ENCODE data around the gene ANO2. TPM values are rescaled to one million over a fixed set of nuclear protein-coding genes. Genes with fewer than 3 reads are reported as not detected.

The ANO2 gene
- total and polyA plus RNA-seq, 2 experiments from 2014 or later: 2.3 to 4.6 TPM

DNA sequence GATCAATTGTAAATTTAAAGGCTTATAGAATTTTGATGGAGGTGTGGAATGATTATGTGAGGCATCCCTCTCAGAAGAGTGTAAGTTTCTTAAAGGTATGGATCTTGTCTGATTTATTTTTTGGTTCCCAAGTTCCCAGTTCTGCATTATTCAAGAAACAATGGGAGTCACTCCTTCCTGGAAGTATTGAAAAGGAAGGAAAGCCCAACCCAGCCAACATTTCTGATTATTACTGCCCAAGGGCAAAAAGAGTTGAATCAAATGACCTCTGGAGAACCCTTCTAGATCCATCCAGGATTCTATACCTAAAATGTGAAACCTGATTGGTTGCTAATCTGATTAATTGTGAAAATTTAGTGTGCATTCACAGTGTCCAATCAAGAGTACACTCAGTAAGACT lies 166.2 kb downstream of the ANO2 start (continued):
- TF ChIP-seq, protein P1, sequence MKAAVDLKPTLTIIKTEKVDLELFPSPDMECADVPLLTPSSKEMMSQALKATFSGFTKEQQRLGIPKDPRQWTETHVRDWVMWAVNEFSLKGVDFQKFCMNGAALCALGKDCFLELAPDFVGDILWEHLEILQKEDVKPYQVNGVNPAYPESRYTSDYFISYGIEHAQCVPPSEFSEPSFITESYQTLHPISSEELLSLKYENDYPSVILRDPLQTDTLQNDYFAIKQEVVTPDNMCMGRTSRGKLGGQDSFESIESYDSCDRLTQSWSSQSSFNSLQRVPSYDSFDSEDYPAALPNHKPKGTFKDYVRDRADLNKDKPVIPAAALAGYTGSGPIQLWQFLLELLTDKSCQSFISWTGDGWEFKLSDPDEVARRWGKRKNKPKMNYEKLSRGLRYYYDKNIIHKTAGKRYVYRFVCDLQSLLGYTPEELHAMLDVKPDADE (IDR thresholded peaks at IDR 0.05): no peak
- TF ChIP-seq, protein P2, sequence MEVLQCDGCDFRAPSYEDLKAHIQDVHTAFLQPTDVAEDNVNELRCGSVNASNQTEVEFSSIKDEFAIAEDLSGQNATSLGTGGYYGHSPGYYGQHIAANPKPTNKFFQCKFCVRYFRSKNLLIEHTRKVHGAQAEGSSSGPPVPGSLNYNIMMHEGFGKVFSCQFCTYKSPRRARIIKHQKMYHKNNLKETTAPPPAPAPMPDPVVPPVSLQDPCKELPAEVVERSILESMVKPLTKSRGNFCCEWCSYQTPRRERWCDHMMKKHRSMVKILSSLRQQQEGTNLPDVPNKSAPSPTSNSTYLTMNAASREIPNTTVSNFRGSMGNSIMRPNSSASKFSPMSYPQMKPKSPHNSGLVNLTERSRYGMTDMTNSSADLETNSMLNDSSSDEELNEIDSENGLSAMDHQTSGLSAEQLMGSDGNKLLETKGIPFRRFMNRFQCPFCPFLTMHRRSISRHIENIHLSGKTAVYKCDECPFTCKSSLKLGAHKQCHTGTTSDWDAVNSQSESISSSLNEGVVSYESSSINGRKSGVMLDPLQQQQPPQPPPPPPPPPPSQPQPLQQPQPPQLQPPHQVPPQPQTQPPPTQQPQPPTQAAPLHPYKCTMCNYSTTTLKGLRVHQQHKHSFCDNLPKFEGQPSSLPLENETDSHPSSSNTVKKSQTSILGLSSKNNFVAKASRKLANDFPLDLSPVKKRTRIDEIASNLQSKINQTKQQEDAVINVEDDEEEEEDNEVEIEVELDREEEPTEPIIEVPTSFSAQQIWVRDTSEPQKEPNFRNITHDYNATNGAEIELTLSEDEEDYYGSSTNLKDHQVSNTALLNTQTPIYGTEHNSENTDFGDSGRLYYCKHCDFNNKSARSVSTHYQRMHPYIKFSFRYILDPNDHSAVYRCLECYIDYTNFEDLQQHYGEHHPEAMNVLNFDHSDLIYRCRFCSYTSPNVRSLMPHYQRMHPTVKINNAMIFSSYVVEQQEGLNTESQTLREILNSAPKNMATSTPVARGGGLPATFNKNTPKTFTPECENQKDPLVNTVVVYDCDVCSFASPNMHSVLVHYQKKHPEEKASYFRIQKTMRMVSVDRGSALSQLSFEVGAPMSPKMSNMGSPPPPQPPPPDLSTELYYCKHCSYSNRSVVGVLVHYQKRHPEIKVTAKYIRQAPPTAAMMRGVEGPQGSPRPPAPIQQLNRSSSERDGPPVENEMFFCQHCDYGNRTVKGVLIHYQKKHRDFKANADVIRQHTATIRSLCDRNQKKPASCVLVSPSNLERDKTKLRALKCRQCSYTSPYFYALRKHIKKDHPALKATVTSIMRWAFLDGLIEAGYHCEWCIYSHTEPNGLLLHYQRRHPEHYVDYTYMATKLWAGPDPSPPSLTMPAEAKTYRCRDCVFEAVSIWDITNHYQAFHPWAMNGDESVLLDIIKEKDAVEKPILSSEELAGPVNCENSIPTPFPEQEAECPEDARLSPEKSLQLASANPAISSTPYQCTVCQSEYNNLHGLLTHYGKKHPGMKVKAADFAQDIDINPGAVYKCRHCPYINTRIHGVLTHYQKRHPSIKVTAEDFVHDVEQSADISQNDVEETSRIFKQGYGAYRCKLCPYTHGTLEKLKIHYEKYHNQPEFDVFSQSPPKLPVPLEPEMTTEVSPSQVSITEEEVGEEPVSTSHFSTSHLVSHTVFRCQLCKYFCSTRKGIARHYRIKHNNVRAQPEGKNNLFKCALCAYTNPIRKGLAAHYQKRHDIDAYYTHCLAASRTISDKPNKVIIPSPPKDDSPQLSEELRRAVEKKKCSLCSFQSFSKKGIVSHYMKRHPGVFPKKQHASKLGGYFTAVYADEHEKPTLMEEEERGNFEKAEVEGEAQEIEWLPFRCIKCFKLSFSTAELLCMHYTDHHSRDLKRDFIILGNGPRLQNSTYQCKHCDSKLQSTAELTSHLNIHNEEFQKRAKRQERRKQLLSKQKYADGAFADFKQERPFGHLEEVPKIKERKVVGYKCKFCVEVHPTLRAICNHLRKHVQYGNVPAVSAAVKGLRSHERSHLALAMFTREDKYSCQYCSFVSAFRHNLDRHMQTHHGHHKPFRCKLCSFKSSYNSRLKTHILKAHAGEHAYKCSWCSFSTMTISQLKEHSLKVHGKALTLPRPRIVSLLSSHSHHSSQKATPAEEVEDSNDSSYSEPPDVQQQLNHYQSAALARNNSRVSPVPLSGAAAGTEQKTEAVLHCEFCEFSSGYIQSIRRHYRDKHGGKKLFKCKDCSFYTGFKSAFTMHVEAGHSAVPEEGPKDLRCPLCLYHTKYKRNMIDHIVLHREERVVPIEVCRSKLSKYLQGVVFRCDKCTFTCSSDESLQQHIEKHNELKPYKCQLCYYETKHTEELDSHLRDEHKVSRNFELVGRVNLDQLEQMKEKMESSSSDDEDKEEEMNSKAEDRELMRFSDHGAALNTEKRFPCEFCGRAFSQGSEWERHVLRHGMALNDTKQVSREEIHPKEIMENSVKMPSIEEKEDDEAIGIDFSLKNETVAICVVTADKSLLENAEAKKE (CRISPR knock-in tag; IDR thresholded peaks at IDR 0.05): no peak

DNA sequence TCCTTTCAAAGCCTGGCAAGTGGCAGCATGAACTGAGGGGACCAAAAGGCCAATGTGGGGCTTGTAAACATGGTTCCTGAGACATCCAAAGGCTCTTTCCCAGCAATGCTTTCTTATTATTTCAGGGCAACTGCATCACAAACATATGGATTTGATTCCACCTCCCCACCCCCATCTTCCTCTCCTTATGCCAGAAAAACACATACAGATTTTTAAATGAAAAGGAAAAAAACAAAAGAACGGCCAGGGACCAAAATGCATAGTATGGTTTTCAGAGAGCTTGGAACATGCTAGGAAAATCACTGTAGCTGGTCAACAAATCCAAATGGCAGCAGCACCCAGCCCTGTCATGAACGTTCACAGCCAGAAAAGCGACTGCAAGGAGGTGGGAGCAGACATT lies 167.6 kb downstream of the ANO2 start:
- Histone ChIP-seq H4K20me1 (replicated peaks; ENCODE audit: insufficient read depth) (no peaks in the 10 kb centered on the region), H3K9me2 (ENCODE audit: insufficient read depth) (peaks cover 18% of the 10 kb centered on the region; the same call in 1 of the 2 replicates)
- no peaks in the 10 kb centered on the region for H3K4me1 Mint-ChIP-seq

More for the DNA sequence above, 167.6 kb downstream of the ANO2 start:
- no peak overlapping the region for H3K4me3 Mint-ChIP-seq
- H3K36me3 Mint-ChIP-seq (ENCODE audit: low read depth): no peaks in the 10 kb centered on the region
- ATAC-seq (no peak), DNase-seq (ENCODE audit: low spot score) (no peak)
- no peaks in the 10 kb centered on the region for H3F3A ChIP-seq (replicated peaks; ENCODE audit: low read depth)
- H3K27ac Mint-ChIP-seq: no peak overlapping the region
- no peaks in the 10 kb centered on the region for H3K27me3 ChIP-seq (ENCODE audit: insufficient read depth)
- H3K9me3 Mint-ChIP-seq: no peaks in the 10 kb centered on the region
- no peak overlapping the region for H3K4me3 ChIP-seq
- H3K27me3 Mint-ChIP-seq (ENCODE audit: insufficient read depth, low read depth, poor library complexity): no peaks in the 10 kb centered on the region
- no peak overlapping the region for H3K4me2 ChIP-seq
- no peaks in the 10 kb centered on the region for H3K4me1 ChIP-seq (ENCODE audit: insufficient read depth)
- TF ChIP-seq EZH2phosphoT487 (IDR thresholded peaks at IDR 0.05; ENCODE audit: unreplicated experiment): no peak
- TF ChIP-seq POLR2AphosphoS5 (IDR thresholded peaks at IDR 0.05; ENCODE audit: low read depth): no peak
- no peak for TF ChIP-seq CREB1 (CRISPR knock-in tag; IDR thresholded peaks at IDR 0.05; ENCODE audit: low read depth)
- TF ChIP-seq, protein P1 (IDR thresholded peaks at IDR 0.05): no peak
- TF ChIP-seq STAT1 (IDR thresholded peaks at IDR 0.05; ENCODE audit: unreplicated experiment): no peak
- H3K36me3 ChIP-seq (ENCODE audit: insufficient read depth): no peaks in the 10 kb centered on the region
- H3K79me2 ChIP-seq (replicated peaks; ENCODE audit: insufficient read depth): no peaks in the 10 kb centered on the region
- H2AFZ ChIP-seq: no peak overlapping the region
- H3K27ac ChIP-seq (ENCODE audit: low read depth): no peak overlapping the region

Measured in GM23338 (cell line).